ENCODE data around the gene MXD4.
"Not testable (repeated sequence)": the region's sequence is repeated elsewhere in the genome, so short reads cannot be mapped to it uniquely, and the experiment has no call there.

The MXD4 gene

DNA sequence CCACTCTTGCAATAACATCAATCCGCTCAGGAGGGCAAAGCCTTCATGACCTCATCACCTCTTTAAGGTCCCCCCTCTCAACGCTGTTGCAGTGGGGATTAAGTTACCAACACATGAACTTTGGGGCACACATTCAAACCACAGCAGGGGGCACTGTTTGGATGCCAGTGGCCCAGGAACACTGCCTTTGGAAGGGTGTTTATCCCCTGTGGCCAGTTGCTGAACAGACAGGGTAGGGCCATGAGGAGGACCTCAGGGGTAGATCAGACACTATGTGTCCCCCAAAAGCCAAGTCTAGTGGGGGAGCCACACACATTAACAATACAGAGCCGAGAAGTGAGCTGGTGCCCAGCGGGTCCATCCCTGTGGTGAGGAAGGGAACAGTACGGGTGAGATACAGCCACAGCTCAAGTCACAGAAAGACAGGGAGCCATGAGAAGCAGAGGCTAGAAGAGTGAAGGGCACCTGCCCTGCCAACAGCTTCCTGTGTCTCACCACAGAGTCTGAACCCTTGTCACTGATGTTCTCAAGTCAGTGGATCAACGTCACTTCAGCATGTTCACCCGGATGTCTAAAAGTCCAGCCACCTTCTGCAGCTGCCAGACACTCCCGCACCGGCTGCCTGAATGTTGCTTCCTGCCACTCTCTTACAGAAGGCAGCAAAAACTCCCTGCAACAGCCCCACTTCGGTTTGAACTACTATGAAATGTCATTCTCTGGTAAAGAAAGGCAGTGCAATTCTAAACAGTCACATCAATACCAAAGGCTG, 19.9 kb upstream of the MXD4 start:
- H3K4me3 ChIP-seq (ENCODE audit: low read length), result no peak overlapping the region
- TF ChIP-seq, protein P1, sequence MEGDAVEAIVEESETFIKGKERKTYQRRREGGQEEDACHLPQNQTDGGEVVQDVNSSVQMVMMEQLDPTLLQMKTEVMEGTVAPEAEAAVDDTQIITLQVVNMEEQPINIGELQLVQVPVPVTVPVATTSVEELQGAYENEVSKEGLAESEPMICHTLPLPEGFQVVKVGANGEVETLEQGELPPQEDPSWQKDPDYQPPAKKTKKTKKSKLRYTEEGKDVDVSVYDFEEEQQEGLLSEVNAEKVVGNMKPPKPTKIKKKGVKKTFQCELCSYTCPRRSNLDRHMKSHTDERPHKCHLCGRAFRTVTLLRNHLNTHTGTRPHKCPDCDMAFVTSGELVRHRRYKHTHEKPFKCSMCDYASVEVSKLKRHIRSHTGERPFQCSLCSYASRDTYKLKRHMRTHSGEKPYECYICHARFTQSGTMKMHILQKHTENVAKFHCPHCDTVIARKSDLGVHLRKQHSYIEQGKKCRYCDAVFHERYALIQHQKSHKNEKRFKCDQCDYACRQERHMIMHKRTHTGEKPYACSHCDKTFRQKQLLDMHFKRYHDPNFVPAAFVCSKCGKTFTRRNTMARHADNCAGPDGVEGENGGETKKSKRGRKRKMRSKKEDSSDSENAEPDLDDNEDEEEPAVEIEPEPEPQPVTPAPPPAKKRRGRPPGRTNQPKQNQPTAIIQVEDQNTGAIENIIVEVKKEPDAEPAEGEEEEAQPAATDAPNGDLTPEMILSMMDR (IDR thresholded peaks at IDR 0.05; ENCODE audit: insufficient read depth, low read depth, low read length, missing control alignments), result no peak
- DNase-seq (ENCODE audit: low read depth), result no peak

DNA sequence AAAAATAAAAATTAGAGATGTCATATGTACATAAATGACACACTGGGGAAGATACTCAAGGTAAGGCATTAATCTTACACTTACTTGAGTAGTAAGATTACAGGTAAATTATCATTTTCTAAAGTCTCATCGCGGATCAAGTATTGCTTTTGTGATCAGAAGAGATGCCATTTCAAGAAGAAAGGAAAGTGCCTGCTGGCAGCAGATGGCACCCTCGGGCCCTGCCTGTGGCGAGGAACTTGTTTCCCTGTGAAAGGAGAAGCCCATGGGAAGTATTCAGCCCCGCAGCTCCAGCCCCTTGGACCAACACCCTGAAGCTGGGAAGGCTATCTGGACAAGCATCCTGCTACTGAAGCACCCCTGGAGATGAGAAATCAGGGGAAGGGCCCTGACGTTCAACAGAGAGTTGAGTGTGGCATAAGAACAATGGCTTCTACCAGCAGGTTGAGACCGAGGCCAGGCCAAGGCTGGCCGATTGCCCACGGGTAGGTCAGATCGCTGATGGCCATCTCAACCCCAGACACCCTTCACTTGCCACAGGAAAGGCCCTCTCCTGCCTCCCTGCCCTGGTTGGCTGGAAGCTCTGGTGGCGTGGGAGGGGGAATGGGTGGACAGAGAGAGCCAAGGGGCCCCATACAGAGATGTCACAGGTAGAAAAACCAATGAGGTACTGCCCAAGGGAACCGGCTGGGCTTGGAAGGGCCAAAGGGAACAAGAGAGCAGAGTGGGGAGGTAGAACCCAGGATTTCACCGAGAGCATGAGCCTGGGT, 18.8 kb upstream of the MXD4 start:
- DNase-seq (ENCODE audit: low read depth), result no peak
- H3K4me3 ChIP-seq (ENCODE audit: low read length), result no peak overlapping the region
- TF ChIP-seq, protein P1 (IDR thresholded peaks at IDR 0.05; ENCODE audit: insufficient read depth, low read depth, low read length, missing control alignments), result no peak

DNA sequence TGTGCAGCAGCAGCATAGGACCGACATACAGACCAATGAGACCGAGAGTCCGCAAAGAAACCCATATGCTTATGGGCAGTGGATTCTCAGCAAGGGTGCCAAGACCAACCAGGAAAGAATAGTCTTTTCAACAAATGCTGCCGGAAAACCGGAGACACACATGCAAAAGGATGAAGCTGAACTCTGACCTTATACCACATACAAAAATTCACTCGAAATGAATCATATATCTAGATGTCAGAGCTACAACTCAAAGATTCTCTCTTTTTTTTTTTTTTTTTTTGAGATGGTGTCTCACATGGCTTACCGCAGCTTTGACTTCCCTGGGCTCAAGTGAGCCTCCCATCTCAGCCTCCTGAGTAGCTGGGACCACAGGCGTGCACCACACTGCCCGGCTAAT, 16.0 kb upstream of the MXD4 start:
- no peak for DNase-seq (ENCODE audit: low read depth)
- TF ChIP-seq, protein P1 (IDR thresholded peaks at IDR 0.05; ENCODE audit: insufficient read depth, low read depth, low read length, missing control alignments), result no peak
- H3K4me3 ChIP-seq (ENCODE audit: low read length), result no peak overlapping the region

DNA sequence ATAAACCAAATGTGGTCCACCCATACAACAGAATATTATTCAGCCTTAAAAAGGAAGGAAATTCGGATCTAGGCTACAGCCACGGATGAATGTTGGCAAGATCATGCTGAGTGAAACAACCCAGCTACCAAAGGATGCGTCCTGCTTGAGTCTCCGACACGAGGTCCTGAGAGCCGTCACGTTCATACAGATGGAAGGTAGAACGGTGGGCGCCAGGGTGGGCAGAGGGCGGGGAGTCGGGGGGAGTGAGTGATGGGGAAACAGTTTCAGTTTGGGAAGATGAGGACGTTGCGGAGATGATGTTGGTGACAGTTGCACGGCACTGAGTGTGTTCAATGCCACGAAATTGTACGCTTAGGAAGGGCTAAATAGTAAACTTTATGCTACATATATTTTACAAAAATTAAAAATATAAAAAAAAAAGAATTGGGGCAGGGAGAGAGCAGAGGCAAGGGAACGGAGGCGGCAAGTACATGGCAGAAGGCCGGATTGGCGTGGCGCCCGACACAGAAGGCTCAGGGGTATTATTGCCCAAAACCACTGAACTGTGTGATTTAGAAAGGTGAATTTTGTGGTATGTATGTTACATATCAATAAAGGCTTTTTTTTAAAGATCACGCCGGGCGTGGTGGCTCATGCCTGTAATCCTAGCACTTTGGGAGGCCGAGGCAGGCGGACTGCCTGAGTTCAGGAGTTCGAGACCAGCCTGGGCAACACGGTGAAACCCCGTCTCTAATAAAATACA, 14.8 kb upstream of the MXD4 start:
- TF ChIP-seq, protein P1 (IDR thresholded peaks at IDR 0.05; ENCODE audit: insufficient read depth, low read depth, low read length, missing control alignments), result no peak
- H3K4me3 ChIP-seq (ENCODE audit: low read length), result no peak overlapping the region
- DNase-seq (ENCODE audit: low read depth), result no peak

DNA sequence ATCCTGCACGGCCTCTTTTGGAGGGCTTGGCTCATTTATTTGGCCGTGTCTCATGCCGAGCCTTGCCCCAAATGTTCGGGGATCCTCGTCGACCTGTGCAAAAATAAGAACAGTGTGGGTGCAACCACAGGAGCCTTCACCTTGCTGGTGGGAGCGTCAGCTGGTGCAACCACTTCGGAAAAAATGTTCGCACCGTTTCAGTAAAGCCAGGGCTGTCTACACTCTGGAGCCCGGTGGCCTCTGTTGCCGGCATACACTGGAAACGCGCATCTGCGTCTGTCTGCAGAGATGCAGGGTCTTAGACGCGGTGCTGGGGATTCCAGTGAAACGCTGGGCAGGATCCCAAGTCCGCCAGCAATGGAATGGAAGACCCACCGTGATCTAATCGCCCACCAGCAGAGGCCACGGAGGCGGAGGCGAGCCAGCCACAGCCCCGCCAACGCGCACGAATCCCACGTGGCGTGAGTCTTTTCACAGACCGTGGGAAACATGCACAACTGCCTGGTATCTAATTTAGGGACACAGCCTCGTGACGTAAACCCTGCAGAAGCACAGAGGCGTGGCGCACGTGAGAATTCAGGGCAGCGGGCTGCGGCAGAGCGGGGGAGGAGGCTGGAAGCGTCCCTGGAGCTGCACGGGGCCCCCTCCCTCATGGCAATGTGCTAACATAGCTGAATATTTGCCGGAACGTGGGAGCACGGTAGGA, 13.8 kb upstream of the MXD4 start:
- no peak for DNase-seq (ENCODE audit: low read depth)
- H3K4me3 ChIP-seq (ENCODE audit: low read length), result no peak overlapping the region
- TF ChIP-seq, protein P1 (IDR thresholded peaks at IDR 0.05; ENCODE audit: insufficient read depth, low read depth, low read length, missing control alignments), result no peak

DNA sequence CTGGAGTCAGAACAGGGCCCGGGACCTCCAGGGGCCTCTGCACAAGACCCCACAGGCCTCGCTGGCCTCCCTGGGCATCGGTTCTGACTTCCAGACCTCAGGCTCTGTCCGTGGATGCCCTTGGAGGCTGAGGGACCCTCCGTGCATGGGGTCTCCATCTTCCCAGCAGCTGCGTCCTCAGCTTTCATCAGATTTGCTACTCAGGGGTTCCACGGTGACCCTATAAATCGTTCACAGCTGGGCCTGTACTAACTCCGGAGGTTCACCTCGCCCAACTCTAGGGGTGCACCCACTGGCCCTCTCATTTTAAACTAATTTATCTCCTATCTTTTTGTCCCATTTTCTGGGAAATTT, 13.1 kb upstream of the MXD4 start:
- H3K4me3 ChIP-seq (ENCODE audit: low read length); DNase-seq (ENCODE audit: low read depth): not testable (repeated sequence)

All from epithelial cell of esophagus (primary cell).